SK-MEL-5 (cell line): ENCODE measurements around the gene C11orf65. TPM values are rescaled to one million over a fixed set of nuclear protein-coding genes. Genes with fewer than 3 reads are reported as not detected.
"Not testable (repeated sequence)": the region's sequence is repeated elsewhere in the genome, so short reads cannot be mapped to it uniquely, and the experiment has no call there.

Experiments used
- DNase-seq: peaks from one replicate; pipeline ENCODE4 v3.0.0-alpha.2; 2016; ENCODE audit warnings: low read depth, low spot score
- in situ Hi-C: cut with HindIII; loops from 2 replicates; pipeline ENCODE4 v1.10.0; 2016; ENCODE audit warnings: low sequenced_read_pairs, high pct_unique_total_duplicates, low pct_unique_long_range_greater_than_20kb
- total RNA-seq: library from RNA; depleted of rRNA; stranded (reverse); fragments of >200 nt; shearing (Covaris generic); gene quantifications from 2 replicates; pipeline ENCODE4 v1.2.3, GENCODE V29; 2014

Gene C11orf65
- total RNA-seq, 1 experiment from 2014 or later: 0.55 TPM

GRCh38 chr11:108396672-108397071 is 70.7 kb downstream of the C11orf65 start:
- DNase-seq, in situ Hi-C loops: not testable (repeated sequence)

- in situ Hi-C loops: no loop called here
Measured at GRCh38 chr11:108394744-108395284, 72.5 kb downstream of the C11orf65 start.

GRCh38 chr11:108393046-108393445 is 74.3 kb downstream of the C11orf65 start:
- in situ Hi-C loops: no loop called here
- no peak for DNase-seq

More at GRCh38 chr11:108394744-108395284, 72.5 kb downstream of the C11orf65 start:
- DNase-seq: no peak

GRCh38 chr11:108392353-108392752 is 75.0 kb downstream of the C11orf65 start:
- DNase-seq: no peak
- in situ Hi-C loops: no loop called here

- DNase-seq: no peak
- in situ Hi-C loops: no loop called here
Measured at GRCh38 chr11:108388576-108388975, 78.8 kb downstream of the C11orf65 start.

- in situ Hi-C loops, DNase-seq: not testable (repeated sequence)
Measured at GRCh38 chr11:108373505-108373904, 93.8 kb downstream of the C11orf65 start.

GRCh38 chr11:108370990-108371389 is 96.3 kb downstream of the C11orf65 start:
- in situ Hi-C loops: no loop called here
- DNase-seq: no peak

GRCh38 chr11:108370315-108370714 is 97.0 kb downstream of the C11orf65 start:
- no peak for DNase-seq
- in situ Hi-C loops: no loop called here

- no peak for DNase-seq
- in situ Hi-C loops: no loop called here
Measured at GRCh38 chr11:108369064-108369463, 98.3 kb downstream of the C11orf65 start.

GRCh38 chr11:108368134-108368533 is 99.2 kb downstream of the C11orf65 start:
- in situ Hi-C loops: no loop called here
- no peak for DNase-seq

- no peak for DNase-seq
Measured at GRCh38 chr11:108364159-108364558, 103.2 kb downstream of the C11orf65 start.

GRCh38 chr11:108351468-108351867 is 115.9 kb downstream of the C11orf65 start:
- in situ Hi-C loops: no loop called here
- DNase-seq: no peak

More at GRCh38 chr11:108364159-108364558, 103.2 kb downstream of the C11orf65 start:
- in situ Hi-C loops: no loop called here

GRCh38 chr11:108346451-108346850 is 120.9 kb downstream of the C11orf65 start:
- no peak for DNase-seq

GRCh38 chr11:108345767-108346166 is 121.6 kb downstream of the C11orf65 start:
- in situ Hi-C loops: no loop called here
- DNase-seq: no peak

More at GRCh38 chr11:108346451-108346850, 120.9 kb downstream of the C11orf65 start:
- in situ Hi-C loops: no loop called here

GRCh38 chr11:108343714-108344113 is 123.6 kb downstream of the C11orf65 start:
- DNase-seq: no peak
- in situ Hi-C loops: no loop called here

GRCh38 chr11:108341654-108342053 is 125.7 kb downstream of the C11orf65 start:
- in situ Hi-C loops: no loop called here

GRCh38 chr11:108340973-108341372 is 126.4 kb downstream of the C11orf65 start:
- in situ Hi-C loops: no loop called here
- no peak for DNase-seq

More at GRCh38 chr11:108341654-108342053, 125.7 kb downstream of the C11orf65 start:
- no peak for DNase-seq

- in situ Hi-C loops: no loop called here
- DNase-seq: no peak
Measured at GRCh38 chr11:108338750-108339149, 128.6 kb downstream of the C11orf65 start.

GRCh38 chr11:108333403-108333899 is 133.9 kb downstream of the C11orf65 start:
- in situ Hi-C loops: no loop called here
- no peak for DNase-seq
